ENCODE data around the gene ANKFY1.

GRCh38 chr17:4155980-4156620 is 107.7 kb downstream of the ANKFY1 start:
- TF ChIP-seq CTCF (IDR thresholded peaks at IDR 0.05): no peak
- TF ChIP-seq POLR2A (IDR thresholded peaks at IDR 0.05): no peak

Data from tibial nerve (tissue), 3 donors.